ENCODE data around the gene RNF125. TPM values are rescaled to one million over a fixed set of nuclear protein-coding genes. Genes with fewer than 3 reads are reported as not detected.

Gene RNF125
- polyA plus RNA-seq, 1 of the 3 experiments (the other 2 are of a cell fraction): 0.05 TPM

GRCh38 chr18:32112826-32113225 is 94.2 kb downstream of the RNF125 start (continued):
- TF ChIP-seq FOSL2 (IDR thresholded peaks at IDR 0.05; ENCODE audit: borderline replicate concordance, low read depth) (no peak), TAF1 (IDR thresholded peaks at IDR 0.05; ENCODE audit: borderline replicate concordance, low read depth, low read length) (no peak), REST (IDR thresholded peaks at IDR 0.05; ENCODE audit: low read depth, low read length) (no peak), EZH2phosphoT487 (IDR thresholded peaks at IDR 0.05; ENCODE audit: borderline replicate concordance, low read depth) (no peak), MEF2A (IDR thresholded peaks at IDR 0.05; ENCODE audit: borderline replicate concordance, low read depth) (no peak), MXI1 (IDR thresholded peaks at IDR 0.05; ENCODE audit: low read depth, low read length) (no peak), SMC3 (IDR thresholded peaks at IDR 0.05; ENCODE audit: low read depth, low read length) (no peak)

- H3F3A ChIP-seq (replicated peaks; ENCODE audit: insufficient read depth): no peaks in the 10 kb centered on the region
- no peaks in the 10 kb centered on the region for H3K4me1 ChIP-seq (ENCODE audit: control insufficient read depth in 1 of 2, insufficient read depth in 2 of 2, low read depth in 1 of 2, low read length in 1 of 2)
- DNase-seq: no peak
- no peak overlapping the region for H3K9ac ChIP-seq
- TF ChIP-seq EZH2phosphoT487 (IDR thresholded peaks at IDR 0.05; ENCODE audit: borderline replicate concordance, low read depth): no peak
- TF ChIP-seq RCOR1 (IDR thresholded peaks at IDR 0.05; ENCODE audit: low read length): no peak
- TF ChIP-seq REST (IDR thresholded peaks at IDR 0.05; ENCODE audit: low read depth, low read length): no peak
- TF ChIP-seq SMC3 (IDR thresholded peaks at IDR 0.05; ENCODE audit: low read depth, low read length): no peak
- no peak for TF ChIP-seq RXRA (IDR thresholded peaks at IDR 0.05; ENCODE audit: borderline replicate concordance, low read depth)
- CTCF ChIA-PET: interaction anchor here (0.6 kb wide), 1 partner anchor 11 kb away, joined by 4 read pairs; no protein-coding TSS in a partner anchor
- POLR2A ChIA-PET: no interaction called here
- peaks cover 10% of the 10 kb centered on the region for H4K20me1 ChIP-seq (ENCODE audit: insufficient read depth)
- H3K4me3 ChIP-seq (ENCODE audit: low read depth in 2 of 2, low read length in 1 of 2): no peak overlapping the region
- H3K4me2 ChIP-seq: no peak overlapping the region
- peaks cover 67% of the 10 kb centered on the region for H3K79me2 ChIP-seq (ENCODE audit: insufficient read depth)
- no peaks in the 10 kb centered on the region for H3K9me2 ChIP-seq
- H2AFZ ChIP-seq (ENCODE audit: low read depth): no peak overlapping the region
- H3K36me3 ChIP-seq (replicated peaks in 1 of 2; ENCODE audit: control insufficient read depth in 1 of 2, insufficient read depth in 2 of 2, low read length in 1 of 2): peaks cover 12 to 29% of the 10 kb centered on the region in 2 experiments
- no peaks in the 10 kb centered on the region for H3K9me3 ChIP-seq
- WGBS (ENCODE audit: low lambda C conversion rate): 91% methylated on average over 4 of the region's 4 CpGs
- H3K27ac ChIP-seq (ENCODE audit: low read depth in 2 of 2, low read length in 1 of 2): no peak overlapping the region
- H3K27me3 ChIP-seq (ENCODE audit: insufficient read depth): no peaks in the 10 kb centered on the region
Observed at GRCh38 chr18:32114293-32114942, 95.8 kb downstream of the RNF125 start.
